ENCODE measurements around the gene RBFOX1. TPM values are rescaled to one million over a fixed set of nuclear protein-coding genes. Genes with fewer than 3 reads are reported as not detected.

The RBFOX1 gene
- total and polyA plus RNA-seq, 4 experiments from 2014 or later = not detected

DNA sequence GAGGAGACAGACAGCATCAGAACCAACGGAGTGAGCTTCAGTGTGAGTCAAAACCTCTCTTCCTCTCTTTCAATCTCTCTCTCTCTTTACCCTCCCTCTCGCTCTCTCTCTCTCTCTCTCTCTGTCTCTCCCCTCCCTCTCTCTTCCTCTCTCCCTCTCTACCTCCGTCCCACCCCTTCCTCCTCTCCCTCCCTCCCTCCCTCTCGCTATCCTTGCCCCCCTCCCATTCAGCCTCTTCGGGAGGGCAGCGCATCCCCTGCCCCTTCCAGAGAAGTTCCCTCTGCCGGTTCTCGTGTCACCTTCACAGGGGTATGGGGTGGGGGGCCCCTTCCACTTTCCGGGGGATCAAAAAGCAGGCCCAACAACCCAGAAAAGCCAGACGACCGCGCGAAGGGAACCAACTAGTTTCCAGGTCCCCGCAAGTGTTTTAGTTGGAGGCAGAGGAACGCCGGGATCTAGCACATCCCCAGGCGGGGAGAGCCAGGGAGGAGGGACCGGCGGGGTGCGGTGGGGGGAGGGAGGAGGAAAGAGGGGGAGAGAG lies 28.9 kb upstream of the RBFOX1 start:
- no peak overlapping the region for H3K4me3 Mint-ChIP-seq
- Histone ChIP-seq H3K4me1 (ENCODE audit: insufficient read depth, low read length) (no peaks in the 10 kb centered on the region), H3K9me3 (ENCODE audit: control insufficient read depth in 1 of 2, low read length in 2 of 2) (no peaks in the 10 kb centered on the region), H3K4me3 (ENCODE audit: low read length in 2 of 2) (no peak overlapping the region), H3K27ac (ENCODE audit: low read depth, low read length) (no peak overlapping the region), H3K36me3 (ENCODE audit: insufficient read depth, low read length) (no peaks in the 10 kb centered on the region), H3K27me3 (ENCODE audit: insufficient read depth, low read length) (no peaks in the 10 kb centered on the region)
- no peaks in the 10 kb centered on the region for H3K36me3 Mint-ChIP-seq
- CTCF ChIA-PET (ENCODE audit: partially characterized antibody) = no interaction called here
- peaks cover 2 to 3% of the 10 kb centered on the region in 2 donors for H3K27me3 Mint-ChIP-seq
- H3K9me3 Mint-ChIP-seq = peaks cover 1 to 35% (median 14%) of the 10 kb centered on the region in 8 donors
- H3K4me1 Mint-ChIP-seq = peaks cover 0 to 2% (median under 1%) of the 10 kb centered on the region in 4 donors
- POLR2A ChIA-PET (ENCODE audit: partially characterized antibody) = no interaction called here
- H3K27ac Mint-ChIP-seq = no peak overlapping the region
- no peak for DNase-seq
- intact Hi-C loops (cut with micrococcal nuclease) = no loop called here

DNA sequence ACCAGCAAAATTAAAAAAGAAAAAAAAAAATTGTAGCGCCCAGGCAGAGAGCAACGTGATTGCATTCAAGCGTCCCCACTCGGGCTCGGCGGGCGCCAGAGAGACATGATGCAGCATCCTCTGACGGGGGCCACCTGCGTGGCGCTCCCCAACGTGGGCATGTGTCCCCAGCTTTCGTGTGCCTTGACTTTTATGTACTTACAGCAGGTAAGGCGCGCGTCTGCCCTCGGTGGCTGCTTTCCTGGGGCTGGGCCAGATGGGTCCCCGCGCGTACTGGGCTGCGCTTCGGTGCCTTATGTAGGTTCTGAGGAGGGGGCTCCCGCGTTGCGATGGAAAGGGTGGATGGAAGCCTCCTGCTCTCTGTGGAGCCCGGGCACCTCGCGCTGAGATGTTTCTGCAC lies 28.4 kb upstream of the RBFOX1 start:
- H3K36me3 Mint-ChIP-seq = no peaks in the 10 kb centered on the region
- H3K27ac Mint-ChIP-seq = no peak overlapping the region
- H3K9me3 Mint-ChIP-seq = peaks cover 0 to 37% (median 12%) of the 10 kb centered on the region in 8 donors
- Histone ChIP-seq H3K4me1 (ENCODE audit: insufficient read depth, low read length) (no peaks in the 10 kb centered on the region), H3K4me3 (ENCODE audit: low read length in 2 of 2) (no peak overlapping the region), H3K27me3 (ENCODE audit: insufficient read depth, low read length) (no peaks in the 10 kb centered on the region), H3K36me3 (ENCODE audit: insufficient read depth, low read length) (no peaks in the 10 kb centered on the region), H3K9me3 (ENCODE audit: control insufficient read depth in 1 of 2, low read length in 2 of 2) (no peaks in the 10 kb centered on the region), H3K27ac (ENCODE audit: low read depth, low read length) (no peak overlapping the region)
- POLR2A ChIA-PET (ENCODE audit: partially characterized antibody) = no interaction called here
- peaks cover 0 to 2% (median under 1%) of the 10 kb centered on the region in 4 donors for H3K4me1 Mint-ChIP-seq
- CTCF ChIA-PET (ENCODE audit: partially characterized antibody) = no interaction called here
- H3K4me3 Mint-ChIP-seq = no peak overlapping the region
- DNase-seq = no peak
- peaks cover 2 to 3% of the 10 kb centered on the region in 2 donors for H3K27me3 Mint-ChIP-seq
- intact Hi-C loops (cut with micrococcal nuclease) = no loop called here

DNA sequence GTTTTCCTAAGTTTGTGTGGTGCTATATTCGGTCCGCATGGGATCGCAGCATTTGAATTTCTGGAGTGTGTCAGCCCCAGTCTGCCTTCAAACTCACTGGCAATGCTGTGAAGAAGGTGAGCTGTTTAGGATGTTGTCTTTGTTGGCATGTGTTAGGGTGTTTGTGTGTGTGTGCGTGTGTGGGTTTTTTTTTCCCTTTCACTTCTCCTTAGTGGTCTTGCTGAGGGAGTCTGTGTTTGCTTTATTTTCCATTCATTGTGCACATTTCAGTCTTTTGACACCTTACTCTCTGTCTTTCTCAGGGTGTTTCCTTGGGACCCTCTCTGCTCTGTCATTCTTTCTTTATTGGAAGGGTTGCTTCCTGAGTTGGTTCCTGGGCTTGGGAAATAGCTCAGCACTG lies 27.7 kb upstream of the RBFOX1 start:
- Mint-ChIP-seq H3K9me3 (peaks cover 0 to 36% (median 13%) of the 10 kb centered on the region in 8 donors), H3K27me3 (peaks cover 2 to 3% of the 10 kb centered on the region in 2 donors), H3K4me3 (peak overlapping the region in 1 of 8 donors; percentile 9), H3K27ac (no peak overlapping the region), H3K4me1 (peaks cover 0 to 2% (median under 1%) of the 10 kb centered on the region in 4 donors), H3K36me3 (no peaks in the 10 kb centered on the region)
- H3K4me1 ChIP-seq (ENCODE audit: insufficient read depth, low read length) = no peaks in the 10 kb centered on the region
- POLR2A ChIA-PET (ENCODE audit: partially characterized antibody) = no interaction called here
- H3K36me3 ChIP-seq (ENCODE audit: insufficient read depth, low read length) = no peaks in the 10 kb centered on the region
- DNase-seq = no peak
- H3K4me3 ChIP-seq (ENCODE audit: low read length in 2 of 2) = no peak overlapping the region
- H3K27ac ChIP-seq (ENCODE audit: low read depth, low read length) = no peak overlapping the region
- intact Hi-C loops (cut with micrococcal nuclease) = no loop called here
- H3K9me3 ChIP-seq (ENCODE audit: control insufficient read depth in 1 of 2, low read length in 2 of 2) = no peaks in the 10 kb centered on the region
- CTCF ChIA-PET (ENCODE audit: partially characterized antibody) = no interaction called here
- no peaks in the 10 kb centered on the region for H3K27me3 ChIP-seq (ENCODE audit: insufficient read depth, low read length)

DNA sequence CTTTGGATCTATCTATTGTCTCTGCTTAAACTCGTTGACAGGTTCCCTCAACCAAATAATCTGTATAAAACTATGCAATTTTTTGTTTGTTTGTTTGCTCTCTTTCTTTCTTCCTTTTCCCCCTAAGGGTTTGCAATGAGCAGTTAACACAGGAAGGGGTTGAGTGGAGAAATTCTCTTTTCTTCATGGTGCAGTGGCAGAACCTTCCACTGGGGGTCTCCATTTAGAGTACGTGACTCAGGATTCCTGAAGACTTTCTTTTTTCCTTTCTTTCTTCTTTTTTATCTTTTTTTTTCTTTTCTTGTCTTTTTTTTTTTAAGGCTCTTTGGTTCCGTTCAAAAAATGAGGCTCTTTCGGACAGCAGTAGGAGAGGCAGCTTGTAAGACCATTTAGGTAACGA lies 19.5 kb upstream of the RBFOX1 start:
- Histone ChIP-seq H3K27ac (ENCODE audit: low read depth, low read length) (no peak overlapping the region), H3K4me3 (ENCODE audit: low read length in 2 of 2) (no peak overlapping the region), H3K27me3 (ENCODE audit: insufficient read depth, low read length) (no peaks in the 10 kb centered on the region), H3K9me3 (ENCODE audit: control insufficient read depth in 1 of 2, low read length in 2 of 2) (no peaks in the 10 kb centered on the region), H3K36me3 (ENCODE audit: insufficient read depth, low read length) (no peaks in the 10 kb centered on the region), H3K4me1 (ENCODE audit: insufficient read depth, low read length) (no peaks in the 10 kb centered on the region)
- Mint-ChIP-seq H3K4me3 (no peak overlapping the region), H3K36me3 (no peaks in the 10 kb centered on the region), H3K9me3 (peaks cover 0 to 10% (median 5%) of the 10 kb centered on the region in 8 donors), H3K27me3 (no peaks in the 10 kb centered on the region), H3K4me1 (no peaks in the 10 kb centered on the region), H3K27ac (no peak overlapping the region)
- DNase-seq = no peak
- CTCF ChIA-PET (ENCODE audit: partially characterized antibody) = no interaction called here
- POLR2A ChIA-PET (ENCODE audit: partially characterized antibody) = no interaction called here
- intact Hi-C loops (cut with micrococcal nuclease) = no loop called here

DNA sequence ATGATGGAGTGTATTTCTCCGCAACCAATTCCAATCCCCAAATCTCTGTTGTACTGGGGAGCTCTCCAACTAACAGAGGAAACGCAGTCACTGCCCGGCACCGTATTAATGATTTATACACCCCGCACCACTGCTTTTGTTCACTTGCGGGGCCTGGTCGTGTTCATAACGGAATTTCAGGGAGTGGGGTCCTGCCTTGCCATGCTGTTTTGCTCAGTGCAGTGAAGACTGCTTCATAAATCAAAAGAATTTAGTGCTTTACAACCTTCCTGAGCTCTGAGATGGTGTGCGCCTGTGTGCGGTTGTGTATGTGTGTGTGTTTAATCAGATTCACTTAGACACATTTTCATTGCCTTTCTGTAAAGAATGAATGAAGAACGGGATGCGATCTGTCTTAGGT lies 18.5 kb upstream of the RBFOX1 start:
- H3K27me3 Mint-ChIP-seq = no peaks in the 10 kb centered on the region
- H3K4me3 ChIP-seq (ENCODE audit: low read length in 2 of 2) = no peak overlapping the region
- no peak overlapping the region for H3K4me3 Mint-ChIP-seq
- DNase-seq = no peak
- H3K4me1 ChIP-seq (ENCODE audit: insufficient read depth, low read length) = no peaks in the 10 kb centered on the region
- peaks cover 0 to 8% (median 6%) of the 10 kb centered on the region in 8 donors for H3K9me3 Mint-ChIP-seq
- intact Hi-C loops (cut with micrococcal nuclease) = no loop called here
- no peak overlapping the region for H3K27ac Mint-ChIP-seq
- no peaks in the 10 kb centered on the region for H3K36me3 ChIP-seq (ENCODE audit: insufficient read depth, low read length)
- POLR2A ChIA-PET (ENCODE audit: partially characterized antibody) = no interaction called here
- H3K9me3 ChIP-seq (ENCODE audit: control insufficient read depth in 1 of 2, low read length in 2 of 2) = no peaks in the 10 kb centered on the region
- H3K4me1 Mint-ChIP-seq = no peaks in the 10 kb centered on the region
- no peak overlapping the region for H3K27ac ChIP-seq (ENCODE audit: low read depth, low read length)
- CTCF ChIA-PET (ENCODE audit: partially characterized antibody) = no interaction called here
- no peaks in the 10 kb centered on the region for H3K36me3 Mint-ChIP-seq
- H3K27me3 ChIP-seq (ENCODE audit: insufficient read depth, low read length) = no peaks in the 10 kb centered on the region

DNA sequence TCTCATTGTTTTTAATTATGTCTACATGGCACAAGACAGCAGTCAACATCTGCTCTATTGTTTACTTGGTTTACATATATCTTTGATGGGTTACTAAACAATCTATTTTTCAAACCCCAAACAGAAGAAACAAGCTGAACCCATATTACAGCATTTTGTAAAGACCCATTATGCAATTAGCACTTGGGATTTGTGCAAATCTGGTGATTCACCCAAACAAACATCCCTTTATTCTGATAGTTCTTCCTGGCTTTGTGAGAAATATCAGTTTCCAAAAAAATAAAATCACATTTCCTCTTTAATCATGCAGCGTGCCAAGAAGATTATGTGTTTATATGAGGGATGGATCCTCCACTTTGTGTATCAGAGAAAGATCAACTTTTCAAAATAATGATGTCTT lies 16.8 kb upstream of the RBFOX1 start:
- H3K27me3 Mint-ChIP-seq = no peaks in the 10 kb centered on the region
- no peak overlapping the region for H3K27ac ChIP-seq (ENCODE audit: low read depth, low read length)
- H3K36me3 ChIP-seq (ENCODE audit: insufficient read depth, low read length) = no peaks in the 10 kb centered on the region
- H3K27ac Mint-ChIP-seq = no peak overlapping the region
- no peak overlapping the region for H3K4me3 Mint-ChIP-seq
- no peak for DNase-seq
- no peaks in the 10 kb centered on the region for H3K27me3 ChIP-seq (ENCODE audit: insufficient read depth, low read length)
- CTCF ChIA-PET (ENCODE audit: partially characterized antibody) = no interaction called here
- H3K4me3 ChIP-seq (ENCODE audit: low read length in 2 of 2) = no peak overlapping the region
- POLR2A ChIA-PET (ENCODE audit: partially characterized antibody) = no interaction called here
- H3K9me3 ChIP-seq (ENCODE audit: control insufficient read depth in 1 of 2, low read length in 2 of 2) = no peaks in the 10 kb centered on the region
- H3K9me3 Mint-ChIP-seq = peaks cover 3 to 11% (median 9%) of the 10 kb centered on the region in 8 donors
- no peaks in the 10 kb centered on the region for H3K4me1 ChIP-seq (ENCODE audit: insufficient read depth, low read length)
- no peaks in the 10 kb centered on the region for H3K36me3 Mint-ChIP-seq
- intact Hi-C loops (cut with micrococcal nuclease) = no loop called here
- H3K4me1 Mint-ChIP-seq = no peaks in the 10 kb centered on the region

DNA sequence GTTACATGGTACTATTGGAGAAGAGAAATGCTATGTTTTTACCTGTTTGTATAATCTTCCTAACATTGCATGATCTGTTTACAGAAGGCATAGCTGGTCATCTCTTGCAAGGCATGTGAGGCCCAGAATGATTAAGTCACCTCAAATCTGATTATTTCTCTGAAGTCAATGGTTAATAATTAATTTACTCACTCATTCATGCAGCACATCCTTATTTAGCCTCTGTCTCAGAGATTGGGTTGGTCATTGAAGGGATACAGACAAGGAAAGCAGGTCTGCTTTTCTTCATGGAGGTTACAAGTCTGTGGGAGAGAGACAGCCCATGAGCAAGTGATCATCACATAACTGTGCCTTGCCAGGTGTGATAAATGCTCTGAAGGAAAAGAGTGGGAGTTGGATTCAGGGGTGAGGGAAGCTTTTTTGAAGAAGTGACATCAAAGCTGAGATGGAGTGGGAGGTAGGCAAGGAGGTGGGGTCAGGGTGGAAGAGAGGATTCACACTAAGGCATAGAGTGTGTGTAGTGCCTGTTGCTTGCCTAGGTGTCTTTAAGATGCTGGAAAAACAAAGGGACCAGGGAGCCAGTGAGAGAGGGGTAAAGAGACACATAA lies 16.3 kb upstream of the RBFOX1 start:
- POLR2A ChIA-PET (ENCODE audit: partially characterized antibody) = no interaction called here
- CTCF ChIA-PET (ENCODE audit: partially characterized antibody) = no interaction called here
- Mint-ChIP-seq H3K4me1 (no peaks in the 10 kb centered on the region), H3K4me3 (no peak overlapping the region), H3K36me3 (no peaks in the 10 kb centered on the region), H3K27me3 (no peaks in the 10 kb centered on the region), H3K27ac (no peak overlapping the region), H3K9me3 (peaks cover 3 to 13% (median 8%) of the 10 kb centered on the region in 8 donors)
- Histone ChIP-seq H3K27me3 (ENCODE audit: insufficient read depth, low read length) (no peaks in the 10 kb centered on the region), H3K36me3 (ENCODE audit: insufficient read depth, low read length) (no peaks in the 10 kb centered on the region), H3K4me3 (ENCODE audit: low read length in 2 of 2) (no peak overlapping the region), H3K27ac (ENCODE audit: low read depth, low read length) (no peak overlapping the region), H3K9me3 (ENCODE audit: control insufficient read depth in 1 of 2, low read length in 2 of 2) (no peaks in the 10 kb centered on the region), H3K4me1 (ENCODE audit: insufficient read depth, low read length) (no peaks in the 10 kb centered on the region)
- intact Hi-C loops (cut with micrococcal nuclease) = no loop called here
- no peak for DNase-seq

Data from CD4-positive, alpha-beta memory T cell (primary cell).